Lower lobe of right lung (tissue), 2 donors: ENCODE measurements around the gene RBM15. TPM values are rescaled to one million over a fixed set of nuclear protein-coding genes. Genes with fewer than 3 reads are reported as not detected.

Experiments
- ATAC-seq, 2 donors: fragments of 200-7000 bp; cut with Tn5 transposase; one replicate each; pipeline ENCODE4 v1.9.1; 2020 to 2022; ENCODE audit warnings: mild to moderate bottlenecking in 2 of 2, moderate library complexity in 2 of 2
- DNase-seq: peaks from one replicate; pipeline ENCODE4 v3.0.0-alpha.2; 2020
- H3K27ac ChIP-seq: fragments of 200-600 bp; one replicate; pipeline ENCODE4 v1.8.0; 2022
- H3K27me3 ChIP-seq: fragments of 200-600 bp; one replicate; pipeline ENCODE4 v1.8.0; 2022; ENCODE audit warnings: low read depth
- H3K36me3 ChIP-seq: fragments of 200-600 bp; one replicate; pipeline ENCODE4 v1.8.0; 2022; ENCODE audit warnings: mild to moderate bottlenecking
- H3K4me1 ChIP-seq: fragments of 200-600 bp; one replicate; pipeline ENCODE4 v1.8.0; 2022
- H3K4me3 ChIP-seq: fragments of 200-600 bp; one replicate; pipeline ENCODE4 v1.8.0; 2022; ENCODE audit warnings: mild to moderate bottlenecking
- H3K9me3 ChIP-seq: fragments of 200-600 bp; one replicate; pipeline ENCODE4 v1.8.0; 2022
- CTCF ChIP-seq: fragments of 200-600 bp; IDR thresholded peaks from one replicate; pipeline ENCODE4 v1.8.0; 2022; ENCODE audit warnings: antibody characterized with exemption, mild to moderate bottlenecking
- intact Hi-C: fragments of 100-400 bp; cut with DNase I; formaldehyde crosslinking; loops from one replicate; pipeline ENCODE4 v1.11.0; 2022
- total RNA-seq: library from RNA; stranded (reverse); fragmentation: NEBNext Ultra II Directional; extraction: Animal tissue kit (Norgen Biotek cat#: 25700); gene quantifications from one replicate; pipeline ENCODE4 v1.2.1, GENCODE V29; 2021
- donor health status: DM: no; HTN: yes; CAD: no; lungs with severe emphysema.

Gene RBM15
- total RNA-seq, 1 donor from 2014 or later: 23.3 TPM

GRCh38 chr1:110294308-110294707 is 44.9 kb upstream of the RBM15 start:
- no peak for TF ChIP-seq CTCF
- intact Hi-C loops: no loop called here
- H3K27ac ChIP-seq: no peak overlapping the region
- no peak for ATAC-seq
- H3K4me3 ChIP-seq: no peak overlapping the region
- H3K27me3 ChIP-seq: peaks cover 3% of the 10 kb centered on the region
- no peak for DNase-seq
- H3K36me3 ChIP-seq: no peaks in the 10 kb centered on the region
- no peaks in the 10 kb centered on the region for H3K9me3 ChIP-seq
- H3K4me1 ChIP-seq: no peaks in the 10 kb centered on the region

- intact Hi-C loops: no loop called here
- DNase-seq (no peak), ATAC-seq (no peak)
- no peak overlapping the region for H3K27ac ChIP-seq
- H3K27me3 ChIP-seq: peaks cover 3% of the 10 kb centered on the region
- no peaks in the 10 kb centered on the region for H3K36me3 ChIP-seq
- H3K4me3 ChIP-seq: no peak overlapping the region
- no peak for TF ChIP-seq CTCF
- no peaks in the 10 kb centered on the region for H3K9me3 ChIP-seq
- H3K4me1 ChIP-seq: no peaks in the 10 kb centered on the region
Observed at GRCh38 chr1:110298991-110299390, 40.2 kb upstream of the RBM15 start.

GRCh38 chr1:110300412-110301085 is 38.6 kb upstream of the RBM15 start:
- DNase-seq (no peak), ATAC-seq (no peak)
- no peak for TF ChIP-seq CTCF
- Histone ChIP-seq H3K36me3 (no peaks in the 10 kb centered on the region), H3K4me1 (no peaks in the 10 kb centered on the region), H3K27me3 (peaks cover 3% of the 10 kb centered on the region), H3K27ac (no peak overlapping the region), H3K4me3 (no peak overlapping the region), H3K9me3 (no peaks in the 10 kb centered on the region)
- intact Hi-C loops: no loop called here

- DNase-seq (no peak), ATAC-seq (no peak)
- Histone ChIP-seq H3K27ac (no peak overlapping the region), H3K27me3 (no peaks in the 10 kb centered on the region), H3K4me1 (no peaks in the 10 kb centered on the region), H3K36me3 (no peaks in the 10 kb centered on the region), H3K9me3 (no peaks in the 10 kb centered on the region), H3K4me3 (no peak overlapping the region)
- TF ChIP-seq CTCF: no peak
- intact Hi-C loops: no loop called here
Observed at GRCh38 chr1:110302836-110303235, 36.3 kb upstream of the RBM15 start.

- no peak for TF ChIP-seq CTCF
- H3K27ac ChIP-seq: no peak overlapping the region
- intact Hi-C loops: no loop called here
Observed at GRCh38 chr1:110305900-110306420, 33.2 kb upstream of the RBM15 start.

More at GRCh38 chr1:110305900-110306420, 33.2 kb upstream of the RBM15 start:
- no peaks in the 10 kb centered on the region for H3K36me3 ChIP-seq
- H3K27me3 ChIP-seq: no peaks in the 10 kb centered on the region
- H3K4me3 ChIP-seq: no peak overlapping the region
- no peaks in the 10 kb centered on the region for H3K9me3 ChIP-seq
- H3K4me1 ChIP-seq: peaks cover 6% of the 10 kb centered on the region
- DNase-seq: no peak
- ATAC-seq: no peak
